B cell (primary cell): Measurements from ENCODE around the gene COQ5. TPM values are rescaled to one million over a fixed set of nuclear protein-coding genes. Genes with fewer than 3 reads are reported as not detected.
A peak's percentile ranks its signal among the peaks of the same experiment; 100 is the strongest.

Experiments
- ATAC-seq: fragments of 200-7000 bp; cut with Tn5 transposase; one replicate; pipeline ENCODE4 v1.10.0; 2021; ENCODE audit warnings: low read depth, mild to moderate bottlenecking, moderate number of reproducible peaks, moderate library complexity
- CTCF ChIA-PET: fragments of 350-600 bp; sonication (Branson Sonifier 250); formaldehyde crosslinking; loops from one replicate; lab custom pipeline; 2021; ENCODE audit warnings: antibody characterized with exemption, inconsistent platforms; lab: Charles Lee
- POLR2A ChIA-PET: fragments of 350-600 bp; sonication (Branson Sonifier 250); formaldehyde crosslinking; loops from one replicate; lab custom pipeline; 2021; ENCODE audit warnings: antibody characterized with exemption; lab: Charles Lee
- DNase-seq: peaks from one replicate; pipeline ENCODE4 v3.0.0; 2013
- H2AFZ ChIP-seq: 2 replicates; pipeline ENCODE4 v1.6.1; 2012; ENCODE audit warnings: mild to moderate bottlenecking, low read depth, low read length; ENCODE audit not compliant: insufficient read depth, poor library complexity, severe bottlenecking
- H3K27ac ChIP-seq, 2 donors: 1 replicate in 1 of 2; 2 replicates in 1 of 2; pipeline ENCODE4 v1.5.1; 2012 to 2013; ENCODE audit warnings: low read length in 2 of 2, mild to moderate bottlenecking in 2 of 2, moderate library complexity in 1 of 2
- H3K27me3 ChIP-seq, 4 experiments: fragments of 200-600 bp in 1 of 4; sonication (generic) in 1 of 4; replicated peaks in 1 of 4; 1 replicate in 2 of 4; 2 replicates in 2 of 4; pipeline versions ENCODE4 v1.6.1 to v1.7.0; 2013 to 2016; ENCODE audit warnings: low read length in 3 of 4, mild to moderate bottlenecking in 2 of 4, mixed read lengths in 1 of 4, moderate library complexity in 1 of 4; ENCODE audit not compliant: insufficient read depth in 4 of 4, control insufficient read depth in 3 of 4; ENCODE audit errors: control extremely low read depth in 1 of 4
- H3K36me3 ChIP-seq, 2 experiments: replicated peaks in 1 of 2; 1 replicate in 1 of 2; 2 replicates in 1 of 2; pipeline versions ENCODE4 v1.6.1 to v1.7.1; 2013; ENCODE audit warnings: low read length in 1 of 2; ENCODE audit not compliant: insufficient read depth in 2 of 2, control insufficient read depth in 1 of 2; ENCODE audit errors: control extremely low read depth in 1 of 2, extremely low read depth in 1 of 2
- H3K4me1 ChIP-seq, 2 donors: fragments of 200-600 bp in 1 of 2; sonication (generic) in 1 of 2; 1 replicate in 1 of 2; 2 replicates in 1 of 2; pipeline versions ENCODE4 v1.5.1 to v1.6.1; 2013 to 2017; ENCODE audit warnings: low read length in 2 of 2; ENCODE audit not compliant: control insufficient read depth in 2 of 2, insufficient read depth in 2 of 2
- H3K4me2 ChIP-seq: replicated peaks from 2 replicates; pipeline ENCODE3; 2012; ENCODE audit warnings: mild to moderate bottlenecking, low read depth, low read length; ENCODE audit not compliant: poor library complexity, severe bottlenecking
- H3K4me3 ChIP-seq, 5 experiments: fragments of 200-600 bp in 1 of 5; sonication (generic) in 1 of 5; 1 replicate in 3 of 5; 2 replicates in 2 of 5; pipeline versions ENCODE4 v1.5.1 to v1.7.0; 2011 to 2016; ENCODE audit warnings: low read length in 4 of 5, mild to moderate bottlenecking in 4 of 5, low read depth in 2 of 5, control low read depth in 1 of 5, moderate library complexity in 1 of 5; ENCODE audit not compliant: insufficient read depth in 1 of 5; ENCODE audit errors: control extremely low read depth in 1 of 5, extremely low read depth in 1 of 5
- H3K79me2 ChIP-seq: fragments of 200-600 bp; sonication (generic); one replicate; pipeline ENCODE4 v1.6.0; 2016; ENCODE audit warnings: low read length; ENCODE audit not compliant: control insufficient read depth, insufficient read depth
- H3K9ac ChIP-seq: fragments of 200-600 bp; sonication (generic); 2 replicates; pipeline ENCODE4 v1.6.1; 2017; ENCODE audit warnings: mild to moderate bottlenecking, low read length, moderate library complexity
- H3K9me3 ChIP-seq, 3 donors: one replicate each; pipeline versions ENCODE4 v1.6.1 to v1.7.1; 2013; ENCODE audit warnings: low read length in 2 of 3; ENCODE audit not compliant: control insufficient read depth in 2 of 3, insufficient read depth in 1 of 3; ENCODE audit errors: control extremely low read depth in 1 of 3
- H4K20me1 ChIP-seq: 2 replicates; pipeline ENCODE4 v1.6.0; 2012; ENCODE audit warnings: mild to moderate bottlenecking, low read length; ENCODE audit not compliant: insufficient read depth, control insufficient read depth, poor library complexity, severe bottlenecking
- H3K27ac Mint-ChIP-seq: one replicate; pipeline ENCODE4 v1.8.0; 2021; ENCODE audit warnings: mixed read lengths
- H3K27me3 Mint-ChIP-seq: one replicate; pipeline ENCODE4 v1.8.0; 2021; ENCODE audit warnings: mixed read lengths
- H3K4me1 Mint-ChIP-seq: one replicate; pipeline ENCODE4 v1.8.0; 2021; ENCODE audit warnings: mixed read lengths
- H3K4me3 Mint-ChIP-seq: one replicate; pipeline ENCODE4 v1.8.0; 2021; ENCODE audit warnings: mixed read lengths
- H3K9me3 Mint-ChIP-seq: one replicate; pipeline ENCODE4 v1.8.0; 2022; ENCODE audit warnings: mixed read lengths; ENCODE audit not compliant: insufficient read depth
- CTCF ChIP-seq: fragments of 200-600 bp; IDR thresholded peaks from one replicate; pipeline ENCODE4 v1.8.0; 2022; ENCODE audit warnings: antibody characterized with exemption, mild to moderate bottlenecking
- EZH2 ChIP-seq: IDR thresholded peaks from 2 replicates; pipeline ENCODE4 v1.6.1; 2012; ENCODE audit warnings: borderline replicate concordance, low read depth, mild to moderate bottlenecking, moderate library complexity, low read length; ENCODE audit not compliant: insufficient read depth, poor library complexity, severe bottlenecking
- WGBS: methylation state at CpG from one replicate; pipeline ENCODE4 v1.1.5; 2013; ENCODE audit warnings: missing lambda C conversion rate; ENCODE audit not compliant: insufficient coverage; 5-methylcytosine and 5-hydroxymethylcytosine counted together
- intact Hi-C: fragments of 100-400 bp; cut with micrococcal nuclease; formaldehyde crosslinking; loops from one replicate; pipeline ENCODE4 v1.10.0; 2022
- polyA plus RNA-seq: library from polyadenylated mRNA; depleted of rRNA; stranded (reverse); fragments of >200 nt; gene quantifications from 2 replicates; pipeline ENCODE4 v1.2.3, GENCODE V29; 2012
- total RNA-seq, 2 donors: library from RNA; stranded (reverse); fragments of 120-200 nt in 1 of 2; gene quantifications; 1 replicate in 1 of 2; 2 replicates in 1 of 2; pipeline versions ENCODE4 v1.2.3 to v1.2.4, GENCODE V29; 2013 to 2022

The COQ5 gene
- total and polyA plus RNA-seq, 2 donors (not counting 1 experiment from before 2014, with no cell fraction given), result 9.8 to 22.1 TPM

GRCh38 chr12:120500581-120500980, 28.4 kb downstream of the COQ5 start:
- Mint-ChIP-seq H3K4me3 (no peak overlapping the region), H3K4me1 (peaks cover 21% of the 10 kb centered on the region), H3K27me3 (no peaks in the 10 kb centered on the region), H3K9me3 (no peaks in the 10 kb centered on the region), H3K27ac (no peak overlapping the region)
- Histone ChIP-seq H3K36me3 (peaks cover 0 to 27% of the 10 kb centered on the region in 2 experiments), H3K79me2 (peaks cover 17% of the 10 kb centered on the region), H4K20me1 (peaks cover 20% of the 10 kb centered on the region), H3K4me2 (no peak overlapping the region), H3K4me3 (no peak overlapping the region), H2AFZ (no peak overlapping the region), H3K9ac (no peak overlapping the region), H3K27ac (no peak overlapping the region), H3K27me3 (no peaks in the 10 kb centered on the region), H3K9me3 (no peaks in the 10 kb centered on the region), H3K4me1 (peaks cover 11% of the 10 kb centered on the region in 2 donors)
- CTCF ChIA-PET, result interaction anchor here (0.7 to 1.1 kb wide), 3 partner anchors 32 to 64 kb away, joined by 3 read pairs; no protein-coding TSS in a partner anchor
- ATAC-seq, result no peak
- no CpG with 5 or more reads among the region's 1 CpG for WGBS
- intact Hi-C loops, result no loop called here
- POLR2A ChIA-PET, result no interaction called here
- no peak for DNase-seq
- TF ChIP-seq CTCF, result no peak
- TF ChIP-seq EZH2, result no peak

- no peak for DNase-seq
- Mint-ChIP-seq H3K9me3 (no peaks in the 10 kb centered on the region), H3K4me3 (no peak overlapping the region), H3K27ac (no peak overlapping the region), H3K4me1 (peaks cover 28% of the 10 kb centered on the region), H3K27me3 (no peaks in the 10 kb centered on the region)
- Histone ChIP-seq H3K4me1 (peaks cover 17% of the 10 kb centered on the region in 2 donors), H3K79me2 (peaks cover 24% of the 10 kb centered on the region), H4K20me1 (peaks cover 20% of the 10 kb centered on the region), H3K27ac (peak overlapping the region in 1 of 2 donors; percentile 18), H3K9me3 (no peaks in the 10 kb centered on the region), H2AFZ (no peak overlapping the region), H3K9ac (no peak overlapping the region), H3K4me2 (no peak overlapping the region), H3K27me3 (no peaks in the 10 kb centered on the region), H3K36me3 (peaks cover 0 to 18% of the 10 kb centered on the region in 2 experiments), H3K4me3 (no peak overlapping the region)
- POLR2A ChIA-PET, result interaction anchor here (0.8 kb wide), 1 partner anchor 16 kb away, joined by 4 read pairs; no protein-coding TSS in a partner anchor
- intact Hi-C loops, result loop anchor here (5.0 kb wide), 1 partner anchor 83 kb away; the partner anchor contains the start of gene POP5
- no peak for ATAC-seq
- no peak for TF ChIP-seq EZH2
- no peak for TF ChIP-seq CTCF
- CTCF ChIA-PET, result interaction anchor here (1.4 kb wide), 2 partner anchors 31 to 59 kb away, joined by 3 to 4 read pairs; no protein-coding TSS in a partner anchor
- 95% methylated on average over 3 of the region's 3 CpGs for WGBS
These were observed 30.0 kb downstream of the COQ5 start for GRCh38 chr12:120498870-120499515.
